ENCODE data around the gene SLC22A23.

SLC22A23 gene

DNA sequence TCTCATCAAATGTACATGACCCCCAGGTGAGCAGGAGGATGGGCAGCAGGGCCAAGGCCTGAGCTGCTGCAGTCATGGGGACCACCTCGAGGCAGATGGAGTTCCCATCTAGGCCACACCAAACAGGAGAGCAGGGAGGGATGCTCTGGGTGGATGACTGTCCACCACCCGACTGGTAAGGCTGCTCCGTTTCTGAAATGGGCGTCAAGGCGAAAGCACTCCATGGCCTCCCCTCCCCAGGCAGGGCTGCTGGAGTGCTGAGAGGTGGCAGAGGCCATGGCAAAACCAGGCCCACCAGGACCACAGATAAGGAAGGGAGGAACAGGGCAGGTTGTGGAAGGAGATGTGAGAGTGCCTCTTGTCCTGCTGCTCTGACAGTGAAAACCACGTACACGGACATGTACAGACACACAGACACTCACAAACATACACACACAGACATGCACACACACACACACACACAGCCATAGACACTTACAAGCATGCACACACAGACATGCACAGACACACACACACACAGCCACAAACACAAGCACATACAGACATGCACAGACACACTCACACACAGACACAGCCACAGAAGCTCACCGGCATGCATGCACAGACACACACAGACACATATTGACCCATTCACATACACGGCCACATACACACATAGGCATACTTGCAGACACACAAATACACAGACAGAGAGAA is 104.9 kb downstream of the SLC22A23 start:
- DNase-seq (ENCODE audit: low spot score): no peak

DNA sequence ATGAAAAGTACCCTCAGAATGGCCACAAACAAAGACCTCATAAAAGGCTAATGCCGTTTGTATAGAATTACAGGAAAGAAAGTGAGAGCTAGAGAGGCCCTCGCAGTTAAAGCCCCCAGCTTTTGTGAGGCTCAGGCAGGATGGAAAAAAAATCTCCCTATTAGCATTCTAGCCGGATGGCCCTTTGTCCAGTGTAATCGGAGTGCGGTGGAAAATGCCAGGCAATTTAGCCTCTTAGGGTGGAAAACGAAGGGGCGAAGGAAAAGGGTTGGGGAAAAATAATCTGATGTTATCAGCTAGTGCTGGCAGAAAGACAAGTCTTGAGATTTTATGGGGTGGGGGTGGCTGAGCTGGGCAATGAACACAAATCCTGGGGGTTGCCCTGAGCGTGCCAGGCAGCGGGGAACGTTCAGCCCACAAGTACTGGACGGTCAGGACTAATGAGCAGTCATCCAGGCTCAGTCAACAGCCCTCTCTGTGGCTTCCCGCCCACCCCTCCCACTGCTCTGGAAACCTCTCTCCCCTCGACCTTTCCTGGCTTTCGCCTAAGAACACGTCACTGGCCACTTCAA is 105.7 kb downstream of the SLC22A23 start:
- no peak for DNase-seq (ENCODE audit: low spot score)

DNA sequence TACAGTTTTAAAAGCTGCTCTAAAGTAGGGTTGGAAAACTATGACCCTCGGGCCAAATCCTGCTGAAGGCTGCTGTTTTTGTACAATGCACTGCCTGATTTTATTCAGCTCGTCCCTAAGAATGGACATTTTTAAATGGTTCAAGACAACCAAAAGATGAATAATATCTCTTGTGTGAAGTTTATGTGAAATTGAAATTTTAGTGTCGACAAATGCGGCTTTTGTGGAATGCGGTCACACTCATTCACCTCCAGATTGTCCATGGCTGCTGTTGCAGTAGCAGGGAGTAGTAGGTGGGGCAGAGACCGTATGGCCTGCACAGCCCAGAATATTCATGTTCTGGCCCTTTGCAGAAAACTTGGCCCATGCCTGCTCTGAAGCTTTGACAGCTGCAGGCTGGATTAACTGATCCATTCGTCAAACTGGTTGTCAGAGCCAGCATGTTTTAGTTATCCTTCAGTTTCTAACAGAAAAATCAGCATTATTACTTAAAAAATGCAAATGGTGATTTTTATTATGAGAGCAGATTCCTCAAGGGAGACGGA is 106.5 kb downstream of the SLC22A23 start:
- no peak for DNase-seq (ENCODE audit: low spot score)

DNA sequence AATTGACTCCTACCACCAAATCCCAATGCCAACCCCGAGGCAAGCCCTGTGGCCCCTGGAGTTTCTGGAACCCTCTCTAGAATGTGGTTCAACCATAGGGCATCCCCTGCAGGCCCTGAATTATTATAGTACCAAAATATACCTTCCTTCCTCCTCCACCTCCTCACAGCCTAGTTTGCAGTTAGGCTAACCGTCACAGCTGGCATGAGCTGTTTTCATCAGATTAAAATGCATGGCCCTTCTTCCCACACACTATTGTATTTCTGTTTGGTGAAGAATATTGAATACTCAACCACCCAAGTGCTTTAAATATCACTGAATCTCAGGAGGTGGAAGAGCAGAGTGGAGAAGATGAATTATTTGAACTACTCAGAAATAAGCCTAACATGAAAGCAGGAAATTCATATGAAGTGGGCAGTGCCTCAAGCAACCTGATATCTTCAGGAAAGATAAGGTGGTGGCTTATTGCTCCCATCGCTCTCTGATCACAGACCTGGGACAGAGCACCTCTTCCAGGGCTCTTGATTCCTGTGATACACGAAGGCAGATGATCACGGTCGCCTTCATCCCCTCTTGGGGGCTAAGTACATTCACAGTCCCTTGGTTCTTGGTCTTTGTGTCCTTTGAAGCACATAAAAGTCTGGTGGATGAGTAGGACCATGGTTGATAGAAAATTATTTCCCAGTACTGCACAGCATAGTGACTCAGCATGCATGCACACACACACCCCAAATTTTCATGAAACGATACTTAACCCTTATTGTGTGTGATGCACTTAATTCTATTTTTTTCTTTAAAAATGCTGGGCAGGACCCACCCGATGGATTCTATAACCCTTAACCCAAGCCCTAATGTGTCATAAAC is 107.2 kb downstream of the SLC22A23 start:
- no peak for DNase-seq (ENCODE audit: low spot score)

DNA sequence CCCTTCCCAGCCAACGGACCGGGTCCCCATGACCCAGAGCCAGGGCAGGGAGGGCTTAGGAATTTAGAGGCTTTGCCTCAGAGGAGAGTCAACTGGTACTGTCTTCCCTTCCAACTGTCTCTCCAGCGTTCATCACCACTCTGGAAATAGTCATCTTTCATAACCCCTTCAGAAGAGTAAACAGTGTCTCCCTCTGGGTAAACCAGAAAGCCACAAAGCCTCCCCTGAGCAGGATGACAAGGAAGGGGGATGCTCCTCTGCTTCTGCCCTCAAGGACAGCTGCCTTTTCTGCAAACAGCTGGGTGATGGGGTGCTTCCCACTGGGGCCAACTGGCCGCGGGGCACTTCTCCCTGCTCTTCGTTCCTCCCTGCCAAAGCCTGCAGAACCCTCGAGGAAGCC is 108.0 kb downstream of the SLC22A23 start:
- DNase-seq (ENCODE audit: low spot score): no peak

DNA sequence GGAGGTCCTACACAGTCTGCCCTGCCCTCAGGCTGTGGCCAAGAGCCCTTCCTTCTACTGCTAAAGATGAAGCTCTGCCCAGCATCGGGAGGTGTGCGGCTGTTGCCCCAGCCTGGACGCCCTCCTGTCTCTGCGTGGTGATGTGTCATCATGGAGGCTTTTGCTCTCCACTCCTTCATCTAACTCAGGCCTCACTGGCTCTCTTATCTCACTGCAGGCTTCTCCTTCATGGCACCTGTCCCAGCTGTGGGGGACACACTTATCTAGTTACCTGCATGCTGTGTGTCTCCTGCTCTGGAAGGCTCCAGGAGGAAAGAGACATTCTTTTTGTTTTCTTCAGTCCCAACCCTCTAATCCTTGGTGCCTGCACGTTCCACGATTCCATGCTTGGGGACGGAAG is 109.0 kb downstream of the SLC22A23 start:
- DNase-seq (ENCODE audit: low spot score): no peak

DNA sequence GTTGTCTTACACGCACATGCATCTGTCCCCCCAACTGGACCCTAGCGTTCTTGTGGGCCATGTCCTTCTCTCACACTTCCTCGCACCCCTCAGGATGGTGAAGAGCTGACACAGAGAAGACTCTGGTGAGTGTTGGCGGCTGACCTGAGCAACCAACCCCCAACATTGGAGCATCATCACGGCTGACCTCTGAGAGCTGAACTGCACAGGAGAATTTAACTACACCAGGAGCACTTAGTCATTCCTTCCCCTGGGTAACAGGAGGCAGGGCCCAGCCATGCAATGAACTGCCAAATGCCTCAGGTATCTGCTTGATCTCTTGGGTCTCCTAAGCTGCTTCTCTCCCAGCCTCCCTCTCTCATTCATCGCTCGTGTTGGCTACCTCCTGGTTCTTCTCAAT is 109.6 kb downstream of the SLC22A23 start:
- DNase-seq (ENCODE audit: low spot score): no peak

DNA sequence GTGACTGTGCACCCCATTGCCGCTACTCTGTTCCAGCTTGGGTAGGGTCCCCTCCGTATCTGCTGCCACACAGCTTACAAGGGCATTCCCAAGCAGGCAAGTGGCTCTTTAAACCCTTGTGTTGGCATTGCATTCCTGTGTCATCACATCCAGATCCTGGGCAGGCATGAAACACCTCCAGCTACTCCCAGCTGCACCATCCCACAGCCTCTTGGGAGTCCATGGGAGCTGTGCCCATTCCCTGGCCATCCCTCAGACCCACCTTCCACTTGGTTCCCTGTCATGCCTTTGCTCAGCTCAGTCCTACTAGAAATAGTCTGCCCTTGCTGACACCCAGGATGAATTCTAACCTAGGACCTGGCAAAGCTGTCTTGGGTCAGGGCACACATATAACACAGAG is 110.4 kb downstream of the SLC22A23 start:
- no peak for DNase-seq (ENCODE audit: low spot score)

DNA sequence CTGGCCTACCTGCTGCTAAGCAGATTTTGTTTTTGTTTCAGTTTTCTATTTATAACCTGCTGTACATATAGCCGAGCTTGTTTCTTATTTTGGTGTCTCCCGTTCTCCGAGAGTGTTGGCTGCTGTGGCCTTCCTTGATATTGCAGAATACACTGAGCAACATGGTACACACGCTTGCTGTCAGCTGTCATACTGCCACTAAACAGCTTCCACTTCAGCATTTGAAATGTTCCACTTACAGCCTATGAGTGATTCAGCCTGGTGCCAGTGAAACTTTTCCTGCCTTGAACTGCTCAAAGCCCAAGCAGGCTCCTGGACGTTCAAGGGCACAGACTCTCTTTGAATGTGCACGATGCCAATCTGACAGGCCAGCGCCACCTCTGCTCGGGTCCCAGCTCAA is 111.0 kb downstream of the SLC22A23 start:
- DNase-seq (ENCODE audit: low spot score): no peak

DNA sequence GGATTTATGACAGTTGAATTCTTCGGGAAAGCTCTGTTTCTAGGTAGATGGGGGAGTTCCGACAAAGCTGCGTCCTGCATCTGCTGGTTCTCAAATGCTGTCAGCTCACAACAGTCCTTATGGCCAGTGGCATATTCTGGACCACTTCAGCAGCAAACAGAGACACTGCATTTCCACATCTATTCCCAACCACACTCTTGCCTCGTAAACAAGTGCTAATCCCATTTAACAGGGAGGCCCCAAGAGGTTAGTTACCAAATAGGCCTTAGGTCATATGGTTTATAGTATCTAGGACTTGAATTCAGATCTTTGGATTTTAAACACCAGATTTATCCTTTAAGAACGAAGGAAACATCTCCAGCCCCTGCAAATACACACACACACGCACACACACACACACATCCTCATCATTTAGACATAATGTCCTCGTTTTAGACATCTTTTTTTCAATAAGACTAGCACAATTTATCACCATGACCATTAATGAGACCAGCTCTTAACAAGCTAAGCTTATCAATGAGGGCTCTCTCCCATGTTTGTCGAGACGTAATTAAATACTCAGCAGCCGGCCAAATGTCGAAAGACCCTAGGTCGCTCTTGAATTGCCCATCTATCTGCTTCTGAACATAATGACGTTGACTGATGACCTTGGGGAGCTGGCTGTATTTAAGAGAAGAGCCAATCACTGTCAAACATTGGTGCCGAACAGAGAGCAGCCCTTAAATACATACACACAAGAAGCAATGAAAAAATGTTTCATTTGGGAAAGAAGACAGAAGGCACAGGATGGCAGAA is 113.6 kb downstream of the SLC22A23 start:
- DNase-seq (ENCODE audit: low spot score): no peak

DNA sequence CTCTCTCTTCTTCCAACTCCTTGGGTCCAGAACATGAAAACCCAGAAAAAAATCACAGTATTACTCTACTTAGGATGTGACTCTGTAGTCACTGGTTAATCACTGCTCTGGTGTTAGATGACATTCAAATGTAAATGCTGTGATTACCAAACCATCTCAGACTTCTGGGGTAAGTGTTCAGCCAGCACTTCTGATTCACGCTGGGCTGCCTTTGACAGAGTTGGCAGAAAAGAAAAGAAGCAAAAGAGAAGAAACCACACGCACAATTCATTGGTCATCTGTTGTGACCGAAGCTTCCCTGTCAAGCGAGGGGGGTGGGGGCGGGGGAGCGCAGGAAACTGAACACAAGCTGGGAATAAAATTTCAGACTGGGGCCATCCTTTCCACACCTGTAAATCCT is 115.4 kb downstream of the SLC22A23 start:
- DNase-seq (ENCODE audit: low spot score): no peak

DNA sequence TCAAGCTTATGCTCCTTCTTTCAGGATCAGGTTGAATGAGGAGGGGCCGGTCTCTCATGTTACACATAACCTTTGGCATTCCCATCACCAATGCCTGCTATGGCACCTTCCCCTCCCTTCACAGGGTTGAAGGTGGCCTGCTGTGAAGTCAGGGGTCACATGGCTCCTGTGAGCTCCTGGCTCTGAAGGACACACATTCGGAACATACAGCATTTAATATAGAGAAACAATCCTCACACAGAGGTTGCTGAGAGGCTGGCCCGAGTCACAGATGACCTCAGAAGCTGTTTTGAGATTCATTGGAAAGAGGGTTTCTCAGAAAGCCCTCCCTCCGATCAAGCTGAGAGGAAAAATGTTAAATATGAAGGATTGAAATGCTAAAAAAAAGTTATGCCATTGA is 116.0 kb downstream of the SLC22A23 start:
- DNase-seq (ENCODE audit: low spot score): no peak

DNA sequence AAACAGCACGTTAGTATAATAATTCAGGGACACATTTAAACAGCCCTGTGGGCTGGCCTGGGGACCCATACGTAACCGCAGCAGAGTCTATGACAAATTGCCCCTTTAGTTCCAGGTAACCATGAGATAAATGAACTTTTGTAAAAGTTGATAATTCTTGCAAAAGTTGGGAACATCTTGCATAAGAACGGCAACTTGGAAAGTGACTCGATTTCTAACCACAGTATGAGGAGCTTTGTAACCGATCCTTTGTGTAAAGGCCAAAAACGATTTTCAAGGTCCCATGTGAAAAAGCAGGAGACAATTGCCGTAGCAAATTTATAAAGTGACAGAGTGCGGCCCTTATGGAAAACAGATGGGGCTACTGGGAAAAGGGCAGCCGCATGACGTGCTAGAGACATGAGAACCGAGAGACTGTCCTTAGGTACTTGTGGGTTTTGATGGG is 116.5 kb downstream of the SLC22A23 start:
- no peak for DNase-seq (ENCODE audit: low spot score)

DNA sequence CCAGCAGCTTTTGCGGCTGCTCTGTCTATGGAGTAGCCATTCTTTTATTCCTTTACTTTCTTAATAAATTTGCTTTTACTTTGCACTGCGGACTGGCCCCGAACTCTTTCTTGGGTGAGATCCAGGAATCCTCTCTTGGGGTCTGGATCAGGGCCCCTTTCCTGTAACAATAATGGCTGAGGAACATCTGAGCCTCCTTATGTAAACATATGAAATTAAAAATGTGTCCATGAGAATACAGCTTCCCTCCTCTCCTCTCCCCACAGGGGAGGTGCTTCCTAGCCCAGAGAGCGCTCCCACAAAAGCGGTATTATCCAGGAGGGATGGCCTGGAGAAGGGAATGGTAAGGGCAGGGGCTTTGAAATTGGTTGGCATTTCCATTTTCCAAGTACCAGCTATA is 117.0 kb downstream of the SLC22A23 start:
- DNase-seq (ENCODE audit: low spot score): no peak

DNA sequence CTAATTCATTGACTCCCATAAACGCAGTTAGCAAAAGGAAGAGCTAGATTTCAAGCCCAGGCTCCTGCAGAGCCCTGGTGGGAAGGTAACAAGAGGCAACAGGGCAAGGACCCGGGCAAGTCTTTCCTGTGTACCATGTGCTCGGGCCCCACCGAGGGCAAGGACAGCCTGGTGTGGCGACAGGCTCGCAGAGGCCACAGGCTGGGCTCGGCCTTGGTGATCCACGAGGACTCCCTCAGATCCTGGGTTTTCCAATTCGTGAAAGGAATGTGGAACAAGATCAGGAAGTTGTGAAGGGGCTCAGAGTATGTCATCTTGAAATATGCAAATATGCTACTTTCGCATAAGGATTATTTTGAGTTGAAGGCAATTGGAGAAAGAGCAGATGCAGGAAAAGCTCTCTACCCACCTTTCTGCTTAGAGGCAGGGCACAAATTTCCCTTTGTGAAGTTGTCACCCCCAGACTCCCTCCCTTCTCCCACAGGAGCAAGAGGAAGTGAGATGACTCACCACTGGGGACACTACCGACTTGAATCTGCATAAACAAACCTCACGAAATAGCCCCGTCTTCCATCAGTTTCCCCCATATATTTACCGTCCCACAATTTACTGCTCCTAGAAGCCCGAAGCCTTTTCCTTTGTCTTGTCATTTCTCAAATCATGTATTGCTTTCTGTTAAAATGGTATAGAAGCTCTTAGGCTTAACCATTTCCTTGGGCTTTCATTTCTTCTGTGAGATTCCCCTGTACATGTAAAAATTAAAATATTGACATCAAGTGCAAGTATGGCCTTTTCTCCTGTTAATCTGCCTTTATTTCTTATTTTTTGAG is 119.1 kb downstream of the SLC22A23 start:
- no peak for DNase-seq (ENCODE audit: low spot score)

DNA sequence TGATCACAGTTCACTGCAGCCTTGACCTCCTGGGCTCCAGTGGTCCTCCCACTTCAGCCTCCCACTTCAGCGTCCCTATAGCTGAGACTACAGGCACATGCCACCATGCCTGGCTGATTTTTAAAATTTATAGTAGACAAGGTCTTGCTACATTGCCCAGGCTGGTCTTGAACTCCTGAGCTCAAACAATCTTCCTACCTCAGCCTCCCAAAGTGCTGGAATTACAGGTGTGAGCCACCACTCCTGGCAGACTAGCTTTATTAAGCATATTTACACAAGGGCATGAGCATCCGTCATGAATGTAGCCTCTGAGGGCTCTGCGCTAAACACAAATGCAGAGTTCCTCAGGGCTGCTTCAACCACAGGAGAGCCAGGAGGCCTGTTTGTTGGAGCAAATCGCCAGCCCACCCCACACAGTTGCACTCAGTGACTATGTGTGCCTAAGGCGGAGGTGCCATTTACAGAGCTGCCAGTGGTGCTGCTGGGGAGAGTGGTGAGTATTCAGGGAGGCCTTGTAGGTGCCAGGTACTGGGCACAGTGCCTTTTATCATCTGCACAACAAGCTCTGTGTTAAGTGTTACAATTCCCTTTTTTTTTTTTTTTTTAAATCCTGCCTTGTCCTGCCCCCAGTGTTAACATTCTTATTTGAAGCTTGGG is 119.9 kb downstream of the SLC22A23 start:
- DNase-seq (ENCODE audit: low spot score): no peak

DNA sequence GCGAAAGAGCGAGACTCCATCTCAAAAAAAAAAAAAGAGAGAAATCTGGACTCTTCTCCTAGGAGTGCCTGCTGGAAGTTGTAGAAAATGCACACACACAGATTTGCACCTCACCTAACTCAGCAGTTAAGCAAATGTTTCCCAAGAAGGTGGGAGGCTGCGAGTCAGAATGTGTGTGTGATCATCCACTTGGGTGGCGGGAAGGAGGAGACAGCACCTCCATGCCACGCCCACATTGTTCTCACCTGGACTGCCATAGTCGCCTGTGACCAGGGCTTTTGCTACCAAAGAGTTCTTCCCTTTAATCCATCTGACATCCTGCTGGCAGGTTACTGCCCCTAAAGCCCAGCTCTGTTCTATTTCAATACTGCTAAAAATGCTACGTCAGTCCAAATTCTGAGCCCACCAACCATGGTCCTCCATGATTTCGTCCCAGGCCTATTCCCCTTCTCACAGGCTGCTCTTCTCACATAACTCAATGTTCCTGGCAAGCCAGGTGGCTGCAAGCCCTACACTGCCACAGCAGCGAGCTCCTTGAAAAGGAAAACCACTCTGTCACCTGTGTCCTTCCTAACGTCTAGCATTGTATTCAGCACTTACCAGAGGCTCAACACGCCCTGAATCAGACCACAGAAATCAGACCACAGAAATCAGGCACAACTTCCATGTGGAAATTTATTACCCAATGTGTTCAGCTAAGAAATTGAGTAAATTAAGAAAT is 120.6 kb downstream of the SLC22A23 start:
- no peak for DNase-seq (ENCODE audit: low spot score)

DNA sequence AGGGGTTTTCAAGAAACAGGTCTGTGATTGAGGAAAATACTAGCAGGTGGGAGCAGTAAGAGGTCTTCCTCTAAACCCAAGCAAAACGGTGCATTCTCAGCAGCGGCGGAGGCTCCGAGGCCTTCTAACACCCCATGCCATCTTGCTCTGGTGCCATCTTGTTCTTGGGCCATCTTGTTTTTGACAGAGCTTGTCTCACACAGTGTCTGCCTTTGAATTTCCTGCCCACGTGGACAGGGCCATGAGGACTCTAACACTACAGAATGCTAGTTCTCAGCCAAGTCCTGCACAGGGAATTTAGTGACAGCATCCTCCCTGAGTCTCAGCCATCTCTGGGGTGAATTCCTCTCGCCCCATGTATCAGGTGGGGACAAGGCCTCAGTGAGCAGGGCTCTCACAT is 121.7 kb downstream of the SLC22A23 start:
- DNase-seq (ENCODE audit: low spot score): no peak

DNA sequence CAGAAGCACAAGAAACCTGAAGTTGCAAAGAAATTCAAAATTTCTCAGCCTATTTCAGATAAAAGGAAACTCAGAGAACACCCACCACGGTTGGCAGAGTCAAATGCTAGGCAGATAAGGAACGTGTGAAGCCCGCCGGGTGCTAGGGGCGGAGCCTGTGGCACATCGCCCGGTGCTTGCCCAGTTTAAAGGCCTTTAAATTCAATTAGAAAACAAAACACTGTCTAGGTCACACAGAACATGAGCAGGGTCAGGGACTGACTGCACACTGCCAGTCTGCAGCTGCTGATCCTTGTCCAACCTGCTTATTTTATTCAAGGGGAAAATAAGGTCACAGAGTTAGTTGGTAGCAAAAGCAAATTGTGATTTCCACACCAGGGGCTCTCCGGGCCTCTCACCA is 122.3 kb downstream of the SLC22A23 start:
- no peak for DNase-seq (ENCODE audit: low spot score)

DNA sequence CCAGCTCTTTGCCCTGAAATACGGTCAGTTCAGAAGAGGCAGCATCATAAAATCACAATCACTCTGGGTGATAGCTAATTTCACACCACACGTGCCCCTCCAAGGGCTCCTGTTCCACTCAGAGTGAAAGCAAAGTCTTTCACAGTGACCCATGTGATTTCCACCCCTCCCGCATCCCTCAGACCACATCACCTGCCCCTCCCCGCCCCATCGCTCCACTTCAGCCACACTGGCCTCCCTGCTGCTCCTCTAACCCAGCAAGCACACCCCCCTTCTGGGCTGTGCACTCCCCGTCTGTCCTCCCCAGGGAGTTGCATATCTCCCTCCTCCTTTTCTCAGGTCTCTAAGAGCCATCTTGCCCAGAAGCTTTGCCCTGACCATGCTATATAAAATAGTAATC is 123.6 kb downstream of the SLC22A23 start:
- DNase-seq (ENCODE audit: low spot score): no peak
